ENCODE results near the gene DENND10.

GRCh38 chr10:119061926-119062325 lies 42.0 kb upstream of the DENND10 start:
- TF ChIP-seq CTCF (IDR thresholded peaks at IDR 0.05) (no peak), POLR2AphosphoS5 (IDR thresholded peaks at IDR 0.05) (no peak)

All from stomach (tissue), 4 donors.